ENCODE measurements around the gene SPOCK1.

SPOCK1 gene

DNA sequence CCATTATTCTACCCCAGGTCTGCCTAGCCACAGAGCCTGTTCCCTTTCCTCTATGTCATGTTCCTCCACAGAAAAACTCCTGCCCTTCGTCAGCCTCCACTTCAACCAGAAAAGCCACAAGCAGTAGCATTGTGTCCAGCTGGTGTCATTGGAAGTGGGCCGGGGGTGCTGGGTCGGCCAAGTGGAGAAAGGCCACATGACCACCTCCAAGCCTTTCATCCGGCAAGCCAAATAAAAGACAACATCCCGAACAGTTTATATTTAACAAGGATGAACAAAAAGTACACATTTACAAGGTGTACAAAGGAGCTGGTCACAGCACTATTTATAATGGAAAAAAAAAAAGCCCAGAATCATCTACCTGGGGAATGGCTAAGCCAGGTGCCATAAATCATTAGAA lies 16.1 kb upstream of the SPOCK1 start:
- Histone ChIP-seq H3K27ac (ENCODE audit: low read length) (no peak overlapping the region), H3K27me3 (ENCODE audit: insufficient read depth, low read length, poor library complexity) (peaks cover 3% of the 10 kb centered on the region), H3K9ac (ENCODE audit: low read depth, low read length) (no peak overlapping the region), H3K4me1 (ENCODE audit: insufficient read depth, low read length) (no peaks in the 10 kb centered on the region), H3K9me3 (ENCODE audit: insufficient read depth, low read length, severe bottlenecking) (no peaks in the 10 kb centered on the region), H3K4me2 (ENCODE audit: insufficient read depth, low read length) (no peak overlapping the region), H2AFZ (ENCODE audit: low read depth, low read length) (no peak overlapping the region), H3K79me2 (ENCODE audit: insufficient read depth, low read length) (no peaks in the 10 kb centered on the region), H3K4me3 (ENCODE audit: low read depth in 1 of 2, low read length in 2 of 2) (no peak overlapping the region), H3K36me3 (ENCODE audit: insufficient read depth, low read length) (no peaks in the 10 kb centered on the region), H4K20me1 (ENCODE audit: insufficient read depth, low read length) (no peaks in the 10 kb centered on the region)
- TF ChIP-seq CTCF (IDR thresholded peaks at IDR 0.05; ENCODE audit: borderline replicate concordance, extremely low read depth, low read length, poor library complexity, severe bottlenecking), result no peak
- ATAC-seq (ENCODE audit: insufficient read depth, low read depth), result no peak
- DNase-seq, result no peak

DNA sequence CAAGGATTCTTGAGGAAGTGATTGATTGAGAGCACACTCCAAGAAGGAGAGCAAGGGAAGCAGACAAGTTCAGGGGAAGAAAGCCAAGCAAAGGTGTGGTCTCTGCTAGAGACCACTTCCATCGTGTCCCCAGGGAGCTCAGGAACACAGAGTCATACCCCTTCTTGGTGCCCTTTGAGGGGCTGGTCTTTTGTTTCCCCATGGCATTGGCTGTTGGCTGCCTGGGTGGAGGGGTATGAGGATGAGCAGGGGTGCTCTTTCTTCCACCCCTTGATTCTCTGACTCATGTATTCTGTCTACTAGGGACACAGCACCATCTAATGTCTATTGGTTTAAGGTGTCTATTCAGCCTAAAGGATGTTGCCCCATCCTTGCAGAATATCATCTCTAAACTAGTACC lies 11.5 kb upstream of the SPOCK1 start:
- H3K79me2 ChIP-seq (ENCODE audit: insufficient read depth, low read length), result no peaks in the 10 kb centered on the region
- no peak overlapping the region for H2AFZ ChIP-seq (ENCODE audit: low read depth, low read length)
- no peaks in the 10 kb centered on the region for H3K9me3 ChIP-seq (ENCODE audit: insufficient read depth, low read length, severe bottlenecking)
- TF ChIP-seq EZH2 (IDR thresholded peaks at IDR 0.05; ENCODE audit: borderline replicate concordance, low read depth, low read length, severe bottlenecking) (no peak), CTCF (IDR thresholded peaks at IDR 0.05; ENCODE audit: borderline replicate concordance, extremely low read depth, low read length, poor library complexity, severe bottlenecking) (no peak)
- no peak overlapping the region for H3K9ac ChIP-seq (ENCODE audit: low read depth, low read length)
- no peak overlapping the region for H3K4me2 ChIP-seq (ENCODE audit: insufficient read depth, low read length)
- no peaks in the 10 kb centered on the region for H4K20me1 ChIP-seq (ENCODE audit: insufficient read depth, low read length)
- no peak for DNase-seq
- no peak overlapping the region for H3K4me3 ChIP-seq (ENCODE audit: low read depth in 1 of 2, low read length in 2 of 2)
- H3K27me3 ChIP-seq (ENCODE audit: insufficient read depth, low read length, poor library complexity), result peaks cover 3% of the 10 kb centered on the region
- no peak for ATAC-seq (ENCODE audit: insufficient read depth, low read depth)
- no peaks in the 10 kb centered on the region for H3K36me3 ChIP-seq (ENCODE audit: insufficient read depth, low read length)
- no peaks in the 10 kb centered on the region for H3K4me1 ChIP-seq (ENCODE audit: insufficient read depth, low read length)
- H3K27ac ChIP-seq (ENCODE audit: low read length), result no peak overlapping the region

DNA sequence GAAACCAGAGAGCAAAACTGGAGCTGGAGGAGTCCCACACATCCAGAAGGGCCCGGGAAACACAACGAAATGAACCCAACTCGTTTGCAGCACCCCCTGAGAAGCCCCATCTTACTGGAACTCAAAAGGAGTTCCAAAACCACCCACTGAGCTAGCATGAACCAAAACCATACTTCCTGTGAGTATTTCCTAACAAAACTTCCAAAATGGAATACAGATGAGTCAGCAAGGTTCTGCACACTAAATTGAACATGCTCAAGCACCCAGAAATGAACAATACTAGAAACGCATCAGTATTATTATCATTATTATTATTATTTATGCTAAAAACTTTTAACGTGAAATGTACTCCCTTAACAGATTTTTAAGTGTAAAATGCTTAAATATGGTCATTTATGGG lies 8.0 kb upstream of the SPOCK1 start:
- ATAC-seq (ENCODE audit: insufficient read depth, low read depth), result no peak
- Histone ChIP-seq H3K4me1 (ENCODE audit: insufficient read depth, low read length) (no peaks in the 10 kb centered on the region), H3K9ac (ENCODE audit: low read depth, low read length) (no peak overlapping the region), H3K79me2 (ENCODE audit: insufficient read depth, low read length) (no peaks in the 10 kb centered on the region), H4K20me1 (ENCODE audit: insufficient read depth, low read length) (no peaks in the 10 kb centered on the region), H2AFZ (ENCODE audit: low read depth, low read length) (no peak overlapping the region), H3K9me3 (ENCODE audit: insufficient read depth, low read length, severe bottlenecking) (no peaks in the 10 kb centered on the region), H3K4me2 (ENCODE audit: insufficient read depth, low read length) (no peak overlapping the region), H3K27me3 (ENCODE audit: insufficient read depth, low read length, poor library complexity) (peaks cover 3% of the 10 kb centered on the region), H3K27ac (ENCODE audit: low read length) (no peak overlapping the region), H3K4me3 (ENCODE audit: low read depth in 1 of 2, low read length in 2 of 2) (no peak overlapping the region), H3K36me3 (ENCODE audit: insufficient read depth, low read length) (no peaks in the 10 kb centered on the region)
- no peak for DNase-seq
- TF ChIP-seq CTCF (IDR thresholded peaks at IDR 0.05; ENCODE audit: borderline replicate concordance, extremely low read depth, low read length, poor library complexity, severe bottlenecking) (no peak), EZH2 (IDR thresholded peaks at IDR 0.05; ENCODE audit: borderline replicate concordance, low read depth, low read length, severe bottlenecking) (no peak)

DNA sequence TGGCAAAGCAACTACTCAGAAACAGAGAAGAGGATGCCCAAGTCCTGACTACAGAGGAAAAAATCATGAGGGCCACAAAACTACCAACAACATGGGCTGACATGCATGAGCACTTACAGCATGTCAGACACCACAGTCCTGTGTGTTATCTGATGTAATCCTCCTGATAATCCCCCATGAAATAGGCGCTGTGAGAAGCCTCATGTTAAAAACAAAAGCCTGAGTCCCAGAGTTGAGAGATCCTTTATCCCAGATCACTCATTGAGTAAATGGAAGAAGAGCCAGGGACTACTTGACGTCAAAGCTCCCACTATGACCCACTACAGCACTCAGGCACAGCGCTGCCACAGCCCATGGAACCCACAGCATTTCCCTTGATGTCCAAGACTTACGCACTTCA lies 7.2 kb upstream of the SPOCK1 start:
- H3K27me3 ChIP-seq (ENCODE audit: insufficient read depth, low read length, poor library complexity), result peaks cover 3% of the 10 kb centered on the region
- H3K4me1 ChIP-seq (ENCODE audit: insufficient read depth, low read length), result no peaks in the 10 kb centered on the region
- H2AFZ ChIP-seq (ENCODE audit: low read depth, low read length), result no peak overlapping the region
- ATAC-seq (ENCODE audit: insufficient read depth, low read depth) (no peak), DNase-seq (no peak)
- no peak overlapping the region for H3K9ac ChIP-seq (ENCODE audit: low read depth, low read length)
- no peak overlapping the region for H3K4me3 ChIP-seq (ENCODE audit: low read depth in 1 of 2, low read length in 2 of 2)
- H3K4me2 ChIP-seq (ENCODE audit: insufficient read depth, low read length), result no peak overlapping the region
- no peaks in the 10 kb centered on the region for H3K79me2 ChIP-seq (ENCODE audit: insufficient read depth, low read length)
- H3K36me3 ChIP-seq (ENCODE audit: insufficient read depth, low read length), result no peaks in the 10 kb centered on the region
- no peaks in the 10 kb centered on the region for H4K20me1 ChIP-seq (ENCODE audit: insufficient read depth, low read length)
- no peaks in the 10 kb centered on the region for H3K9me3 ChIP-seq (ENCODE audit: insufficient read depth, low read length, severe bottlenecking)
- TF ChIP-seq CTCF (IDR thresholded peaks at IDR 0.05; ENCODE audit: borderline replicate concordance, extremely low read depth, low read length, poor library complexity, severe bottlenecking), result no peak
- no peak for TF ChIP-seq EZH2 (IDR thresholded peaks at IDR 0.05; ENCODE audit: borderline replicate concordance, low read depth, low read length, severe bottlenecking)
- no peak overlapping the region for H3K27ac ChIP-seq (ENCODE audit: low read length)
